Stimulated activated CD8-positive, alpha-beta memory T cell treated with anti-CD3 and anti-CD28 coated beads, Interleukin-4, amount 100 ng/mL, for 1 hour (primary cell): Measurements from ENCODE around the gene MEGF6.

Source experiments
- DNase-seq, 2 donors: peaks; one replicate each; pipeline ENCODE4 v3.0.0-alpha.2; 2020; ENCODE audit warnings: low read depth in 2 of 2, low spot score in 1 of 2

The MEGF6 gene

GRCh38 chr1:3522112-3522511 lies 89.2 kb downstream of the MEGF6 start:
- no peak for DNase-seq

GRCh38 chr1:3521426-3521825 lies 89.9 kb downstream of the MEGF6 start:
- DNase-seq: no peak

GRCh38 chr1:3520419-3521378 lies 90.6 kb downstream of the MEGF6 start:
- no peak for DNase-seq

GRCh38 chr1:3519301-3519885 lies 91.9 kb downstream of the MEGF6 start:
- no peak for DNase-seq

GRCh38 chr1:3518756-3519155 lies 92.6 kb downstream of the MEGF6 start:
- no peak for DNase-seq

GRCh38 chr1:3518256-3518655 lies 93.1 kb downstream of the MEGF6 start:
- DNase-seq: no peak

GRCh38 chr1:3516911-3517675 lies 94.2 kb downstream of the MEGF6 start:
- DNase-seq: no peak

- DNase-seq: no peak
These were observed 94.8 kb downstream of the MEGF6 start for GRCh38 chr1:3516481-3516869.

GRCh38 chr1:3515774-3516480 lies 95.4 kb downstream of the MEGF6 start:
- no peak for DNase-seq

- no peak for DNase-seq
These were observed 96.0 kb downstream of the MEGF6 start for GRCh38 chr1:3515272-3515671.

GRCh38 chr1:3514404-3514803 lies 96.9 kb downstream of the MEGF6 start:
- no peak for DNase-seq

- DNase-seq: no peak
These were observed 99.5 kb downstream of the MEGF6 start for GRCh38 chr1:3511856-3512255.

GRCh38 chr1:3511306-3511705 lies 100.0 kb downstream of the MEGF6 start:
- no peak for DNase-seq

- no peak for DNase-seq
These were observed 100.4 kb downstream of the MEGF6 start for GRCh38 chr1:3510956-3511250.

- DNase-seq: no peak
These were observed 101.0 kb downstream of the MEGF6 start for GRCh38 chr1:3510136-3510955.

- no peak for DNase-seq
These were observed 101.6 kb downstream of the MEGF6 start for GRCh38 chr1:3509721-3510120.

- DNase-seq: no peak
These were observed 102.4 kb downstream of the MEGF6 start for GRCh38 chr1:3508757-3509415.

- DNase-seq: no peak
These were observed 103.6 kb downstream of the MEGF6 start for GRCh38 chr1:3507636-3508275.

GRCh38 chr1:3506943-3507342 lies 104.4 kb downstream of the MEGF6 start:
- no peak for DNase-seq

GRCh38 chr1:3506041-3506440 lies 105.3 kb downstream of the MEGF6 start:
- no peak for DNase-seq
